Hematopoietic multipotent progenitor cell treated with erythropoietin and hydrocortisone succinate and interleukin-3 and kit ligand, for 6 days (in vitro differentiated cells): ENCODE measurements around the gene DEAF1.
"Not testable (repeated sequence)": the region's sequence is repeated elsewhere in the genome, so short reads cannot be mapped to it uniquely, and the experiment has no call there.

Experiments used
- DNase-seq: peaks from one replicate; pipeline ENCODE4 v3.0.0-alpha.2; 2015

Gene DEAF1

GRCh38 chr11:699116-699508 is 4.1 kb upstream of the DEAF1 start:
- no peak for DNase-seq

GRCh38 chr11:698493-699115 is 3.6 kb upstream of the DEAF1 start:
- DNase-seq: no peak

- no peak for DNase-seq
Observed at GRCh38 chr11:697811-698311, 2.8 kb upstream of the DEAF1 start.

- no peak for DNase-seq
Observed at GRCh38 chr11:696955-697491, 2.0 kb upstream of the DEAF1 start.

- peak; percentile 99 for DNase-seq
Observed at GRCh38 chr11:695538-696248, 671 bp upstream of the DEAF1 start, which contains the start of gene TMEM80. TMEM80 (plus strand) TSS chr11:695816; CDS start chr11:695828, 12 bp downstream.

- no peak for DNase-seq
Observed at GRCh38 chr11:695288-695537, 191 bp upstream of the DEAF1 start.

- DNase-seq: no peak
Observed at GRCh38 chr11:693887-694562, 997 bp downstream of the DEAF1 start.

- DNase-seq: no peak
Observed at GRCh38 chr11:693415-693831, 1.6 kb downstream of the DEAF1 start.

- DNase-seq: no peak
Observed at GRCh38 chr11:692824-693414, 2.1 kb downstream of the DEAF1 start.

- no peak for DNase-seq
Observed at GRCh38 chr11:691710-692590, 3.1 kb downstream of the DEAF1 start.

GRCh38 chr11:690738-691633 is 4.0 kb downstream of the DEAF1 start:
- peak; percentile 69 for DNase-seq

GRCh38 chr11:690244-690643 is 4.8 kb downstream of the DEAF1 start:
- not testable (repeated sequence) for DNase-seq

GRCh38 chr11:689625-690024 is 5.4 kb downstream of the DEAF1 start:
- no peak for DNase-seq

GRCh38 chr11:688681-689080 is 6.3 kb downstream of the DEAF1 start:
- DNase-seq: no peak

- DNase-seq: no peak
Observed at GRCh38 chr11:687751-688150, 7.3 kb downstream of the DEAF1 start.

- DNase-seq: no peak
Observed at GRCh38 chr11:686451-687243, 8.4 kb downstream of the DEAF1 start.

GRCh38 chr11:680970-681369 is 14.1 kb downstream of the DEAF1 start:
- DNase-seq: no peak

GRCh38 chr11:680476-680875 is 14.5 kb downstream of the DEAF1 start:
- no peak for DNase-seq

GRCh38 chr11:679271-680207 is 15.5 kb downstream of the DEAF1 start:
- no peak for DNase-seq
